ENCODE results near the gene AKAP12.

GRCh38 chr6:151377095-151377494 is 137.3 kb downstream of the AKAP12 start:
- no peak for TF ChIP-seq NFRKB (IDR thresholded peaks at IDR 0.05)
- TF ChIP-seq FOXA1 (IDR thresholded peaks at IDR 0.05): no peak
- TF ChIP-seq ZNF384 (IDR thresholded peaks at IDR 0.05): no peak
- no peak for TF ChIP-seq SP1 (IDR thresholded peaks at IDR 0.05)
- no peak for TF ChIP-seq TARDBP (IDR thresholded peaks at IDR 0.05)

All from HEK293T (cell line).